Activated CD8-positive, alpha-beta T cell treated with anti-CD3 and anti-CD28 coated beads for 36 hours (primary cell): ENCODE measurements around the gene PRIM1. TPM values are rescaled to one million over a fixed set of nuclear protein-coding genes. Genes with fewer than 3 reads are reported as not detected.
A peak's percentile ranks its signal among the peaks of the same experiment; 100 is the strongest.

Source experiments
- ATAC-seq: fragments of 200-7000 bp; cut with Tn5 transposase; one replicate; pipeline ENCODE4 v1.10.0; 2021; ENCODE audit warnings: mild to moderate bottlenecking, moderate library complexity
- CTCF ChIA-PET: fragments of 350-600 bp; sonication (Branson Sonifier 250); formaldehyde crosslinking; loops from one replicate; lab custom pipeline; 2021; ENCODE audit warnings: antibody characterized with exemption; lab: Charles Lee
- POLR2A ChIA-PET: fragments of 350-600 bp; sonication (Branson Sonifier 250); formaldehyde crosslinking; loops from one replicate; lab custom pipeline; 2021; ENCODE audit warnings: antibody characterized with exemption; lab: Charles Lee
- DNase-seq: peaks from one replicate; pipeline ENCODE4 v3.0.0-alpha.2; 2020
- H3K27ac Mint-ChIP-seq: one replicate; pipeline ENCODE4 v1.8.0; 2021; ENCODE audit warnings: mild to moderate bottlenecking, mixed read lengths
- H3K27me3 Mint-ChIP-seq: one replicate; pipeline ENCODE4 v1.8.0; 2021; ENCODE audit warnings: mixed read lengths
- H3K36me3 Mint-ChIP-seq: one replicate; pipeline ENCODE4 v1.8.0; 2021; ENCODE audit warnings: low read depth, mixed read lengths
- H3K4me1 Mint-ChIP-seq: one replicate; pipeline ENCODE4 v1.8.0; 2021; ENCODE audit warnings: low read depth, mixed read lengths
- H3K4me3 Mint-ChIP-seq: one replicate; pipeline ENCODE4 v1.8.0; 2021; ENCODE audit warnings: mild to moderate bottlenecking, moderate library complexity, mixed read lengths
- H3K9me3 Mint-ChIP-seq: one replicate; pipeline ENCODE4 v1.8.0; 2021; ENCODE audit warnings: mixed read lengths
- CTCF ChIP-seq: fragments of 200-600 bp; IDR thresholded peaks from one replicate; pipeline ENCODE4 v1.8.0; 2022; ENCODE audit warnings: antibody characterized with exemption, mild to moderate bottlenecking
- intact Hi-C: fragments of 100-400 bp; cut with micrococcal nuclease; formaldehyde crosslinking; loops from one replicate; pipeline ENCODE4 v1.10.0; 2022
- total RNA-seq, 2 experiments: library from RNA; stranded (reverse); gene quantifications; one replicate each; pipeline ENCODE4 v1.2.3, GENCODE V29; 2021

The PRIM1 gene
- total RNA-seq, 2 experiments from 2014 or later, result 80.3 to 86.7 TPM

- no peaks in the 10 kb centered on the region for H3K27me3 Mint-ChIP-seq
- peak overlapping the region; percentile 99 for H3K27ac Mint-ChIP-seq
- no peak for DNase-seq
- ChIA-PET CTCF (interaction anchor here (0.6 to 1.6 kb wide), 8 partner anchors 16 to 913 kb away, joined by 3 to 5 read pairs (median 3); no protein-coding TSS in a partner anchor), POLR2A (interaction anchor here (0.6 to 3.5 kb wide), 26 partner anchors 9 to 742 kb away, joined by 3 to 40 read pairs (median 4); partner anchors contain the start of genes ATP5F1B, PRIM1, PTGES3 and STAT6)
- no peak for TF ChIP-seq CTCF
- peaks cover 36% of the 10 kb centered on the region for H3K4me1 Mint-ChIP-seq
- intact Hi-C loops, result loop anchor here (10.0 kb wide), 1 partner anchor 81 kb away; the partner anchor contains the start of gene ATP5F1B
- no peak for ATAC-seq
- H3K36me3 Mint-ChIP-seq, result peaks cover 67% of the 10 kb centered on the region
- peak overlapping the region; percentile 98 for H3K4me3 Mint-ChIP-seq
- no peaks in the 10 kb centered on the region for H3K9me3 Mint-ChIP-seq
These were observed 26.4 kb downstream of the PRIM1 start for GRCh38 chr12:56725723-56726102.

GRCh38 chr12:56724972-56725722, 27.0 kb downstream of the PRIM1 start, which contains the start of gene NACA:
Gene NACA (minus strand): TSS chr12:56725299. CDS start chr12:56724521, 778 bp downstream.
- no peak for TF ChIP-seq CTCF
- ChIA-PET POLR2A (interaction anchor here (0.6 to 3.5 kb wide), 25 partner anchors 9 to 743 kb away, joined by 3 to 40 read pairs (median 5); partner anchors contain the start of genes ATP5F1B, PRIM1, PTGES3 and STAT6), CTCF (interaction anchor here (0.8 to 1.6 kb wide), 7 partner anchors 15 to 276 kb away, joined by 3 to 5 read pairs (median 3); no protein-coding TSS in a partner anchor)
- H3K4me1 Mint-ChIP-seq, result peaks cover 42% of the 10 kb centered on the region
- ATAC-seq (peak; percentile 95), DNase-seq (peak; percentile 100)
- peak within 1 kb of the TSS; percentile 99 for H3K27ac Mint-ChIP-seq
- H3K36me3 Mint-ChIP-seq, result peaks cover 73% of the 10 kb centered on the region
- peak within 1 kb of the TSS; percentile 98 for H3K4me3 Mint-ChIP-seq
- no peaks in the 10 kb centered on the region for H3K9me3 Mint-ChIP-seq
- intact Hi-C loops, result loop anchor here (5.0 to 10.0 kb wide), 2 partner anchors 38 to 80 kb away; partner anchors contain the start of genes ATP5F1B and PTGES3
- no peaks in the 10 kb centered on the region for H3K27me3 Mint-ChIP-seq

GRCh38 chr12:56724701-56724971, 27.5 kb downstream of the PRIM1 start:
- intact Hi-C loops, result loop anchor here (5.0 to 10.0 kb wide), 2 partner anchors 37 to 80 kb away; partner anchors contain the start of genes ATP5F1B and PTGES3
- CTCF ChIA-PET, result interaction anchor here (0.8 kb wide), 1 partner anchor 88 kb away, joined by 3 read pairs; no protein-coding TSS in a partner anchor
- H3K9me3 Mint-ChIP-seq, result no peaks in the 10 kb centered on the region
- no peak for TF ChIP-seq CTCF
- POLR2A ChIA-PET, result interaction anchor here (1.1 to 4.3 kb wide), 6 partner anchors 8 to 79 kb away, joined by 3 to 45 read pairs (median 20); partner anchors contain the start of genes ATP5F1B and PTGES3
- peak overlapping the region; percentile 99 for H3K27ac Mint-ChIP-seq
- H3K4me3 Mint-ChIP-seq, result peak overlapping the region; percentile 98
- H3K27me3 Mint-ChIP-seq, result no peaks in the 10 kb centered on the region
- no peak for ATAC-seq
- peaks cover 47% of the 10 kb centered on the region for H3K4me1 Mint-ChIP-seq
- no peak for DNase-seq
- peaks cover 75% of the 10 kb centered on the region for H3K36me3 Mint-ChIP-seq

- peak overlapping the region; percentile 98 for H3K4me3 Mint-ChIP-seq
- TF ChIP-seq CTCF, result no peak
- POLR2A ChIA-PET, result interaction anchor here (0.9 to 4.3 kb wide), 5 partner anchors 19 to 89 kb away, joined by 3 to 45 read pairs (median 3); partner anchors contain the start of genes PRIM1 and PTGES3
- DNase-seq (peak; percentile 27), ATAC-seq (no peak)
- intact Hi-C loops, result loop anchor here (5.0 to 10.0 kb wide), 2 partner anchors 37 to 79 kb away; partner anchors contain the start of genes ATP5F1B and PTGES3
- peaks cover 76% of the 10 kb centered on the region for H3K36me3 Mint-ChIP-seq
- peak overlapping the region; percentile 99 for H3K27ac Mint-ChIP-seq
- H3K27me3 Mint-ChIP-seq, result no peaks in the 10 kb centered on the region
- CTCF ChIA-PET, result interaction anchor here (0.8 kb wide), 1 partner anchor 88 kb away, joined by 3 read pairs; no protein-coding TSS in a partner anchor
- peaks cover 53% of the 10 kb centered on the region for H3K4me1 Mint-ChIP-seq
- no peaks in the 10 kb centered on the region for H3K9me3 Mint-ChIP-seq
These were observed 28.0 kb downstream of the PRIM1 start for GRCh38 chr12:56723889-56724700.
